HepG2 (cell line): ENCODE measurements around the gene CACNB4. TPM values are rescaled to one million over a fixed set of nuclear protein-coding genes. Genes with fewer than 3 reads are reported as not detected.

Source experiments
- ATAC-seq: fragments of 200-7000 bp; cut with Tn5 transposase; 3 replicates; pipeline ENCODE4 v1.9.1; 2020; ENCODE audit warnings: mild to moderate bottlenecking, moderate library complexity
- BruUV-seq: library from RNA; stranded (reverse); fragments of 400-500 nt; replicated peaks from 2 replicates; lab custom pipeline; 2021; lab: Mats Ljungman, UMichigan
- CTCF ChIA-PET: fragments of 300-600 bp; formaldehyde crosslinking; extraction: SDS; loops from one replicate; lab custom pipeline; 2021; ENCODE audit warnings: low total read pairs, inconsistent platforms, low intra/inter-chr PET ratio; lab: Yijun Ruan, JAX
- POLR2A ChIA-PET: fragments of 350-600 bp; sonication (Branson Sonifier 250); formaldehyde crosslinking; loops from one replicate; lab custom pipeline; 2020; ENCODE audit warnings: antibody characterized with exemption, inconsistent platforms; lab: Yijun Ruan, JAX
- DNase-seq: peaks from one replicate; pipeline ENCODE4 v3.0.0-alpha.2; 2015; ENCODE audit warnings: low spot score
- FAIRE-seq: peaks from 3 replicates; lab custom pipeline; 2011; peaks lifted over from hg19 to GRCh38; lab: Jason Lieb, UNC
- H2AFZ ChIP-seq: one replicate; pipeline ENCODE4 v1.6.1; 2011; ENCODE audit warnings: low read length, inconsistent platforms
- H3K27ac ChIP-seq: fragments of 300-600 bp; 3 replicates; pipeline ENCODE4 v1.8.0; 2011; ENCODE audit warnings: mixed run types, mild to moderate bottlenecking, mixed read lengths, low read length, inconsistent platforms; ENCODE audit not compliant: insufficient read depth; ENCODE audit errors: extremely low read length
- H3K27me3 ChIP-seq, 2 experiments: fragments of 200-600 bp in 1 of 2; 2 replicates in 1 of 2; 3 replicates in 1 of 2; pipeline versions ENCODE4 v1.6.0 to v1.8.0; 2011; ENCODE audit warnings: low read length in 2 of 2, mild to moderate bottlenecking in 2 of 2, moderate library complexity in 2 of 2, inconsistent platforms in 1 of 2; ENCODE audit not compliant: insufficient read depth in 2 of 2, control insufficient read depth in 1 of 2
- H3K36me3 ChIP-seq, 2 experiments: fragments of 200-600 bp in 1 of 2; replicated peaks in 1 of 2; 2 replicates in 1 of 2; 3 replicates in 1 of 2; pipeline versions ENCODE4 v1.5.1 to v1.8.0; 2011; ENCODE audit warnings: low read length in 2 of 2, inconsistent platforms in 1 of 2; ENCODE audit not compliant: insufficient read depth in 2 of 2, control insufficient read depth in 1 of 2
- H3K4me1 ChIP-seq: 2 replicates; pipeline ENCODE4 v1.5.1; 2012; ENCODE audit warnings: low read length, inconsistent platforms; ENCODE audit not compliant: insufficient read depth
- H3K4me2 ChIP-seq: 2 replicates; pipeline ENCODE4 v1.6.0; 2011; ENCODE audit warnings: low read depth, low read length, inconsistent platforms
- H3K4me3 ChIP-seq, 3 experiments: fragments of 200-600 bp in 1 of 3; sonication (generic), shearing (Covaris generic) in 1 of 3; replicated peaks in 1 of 3; 2 replicates each; pipeline ENCODE4 v1.5.1; 2011 to 2016; ENCODE audit warnings: low read length in 3 of 3, inconsistent platforms in 2 of 3, low read depth in 2 of 3, mild to moderate bottlenecking in 2 of 3, control low read depth in 1 of 3, mixed read lengths in 1 of 3; ENCODE audit not compliant: insufficient read depth in 1 of 3
- H3K79me2 ChIP-seq: one replicate; pipeline ENCODE4 v1.6.1; 2011; ENCODE audit warnings: low read length, inconsistent platforms; ENCODE audit not compliant: insufficient read depth
- H3K9ac ChIP-seq: 2 replicates; pipeline ENCODE4 v1.6.0; 2011; ENCODE audit warnings: mild to moderate bottlenecking, low read depth, low read length, inconsistent platforms; ENCODE audit not compliant: insufficient read depth
- H3K9me3 ChIP-seq: 2 replicates; pipeline ENCODE4 v1.5.1; 2012; ENCODE audit warnings: mild to moderate bottlenecking, low read length
- H4K20me1 ChIP-seq: 2 replicates; pipeline ENCODE4 v1.6.0; 2011; ENCODE audit warnings: inconsistent platforms, mild to moderate bottlenecking, low read length, moderate library complexity; ENCODE audit not compliant: insufficient read depth
- JUN ChIP-seq: sonication (generic); formaldehyde crosslinking; IDR thresholded peaks from 2 replicates; pipeline ENCODE4 v1.4.0; 2020; ENCODE audit warnings: mild to moderate bottlenecking, missing genetic modification reagents
- SYNCRIP ChIP-seq: fragments of 200-400 bp; formaldehyde crosslinking; IDR thresholded peaks from 2 replicates; pipeline ENCODE4 v1.6.1; 2018; ENCODE audit warnings: mild to moderate bottlenecking, low read depth, low read length; ENCODE audit not compliant: insufficient read depth
- ZNF264 ChIP-seq: sonication (generic); formaldehyde crosslinking; IDR thresholded peaks from 2 replicates; pipeline ENCODE4 v1.4.0; 2020; ENCODE audit warnings: missing genetic modification reagents
- WGBS: methylation state at CpG from one replicate; pipeline ENCODE4 v1.1.6; 2017; ENCODE audit warnings: low lambda C conversion rate; 5-methylcytosine and 5-hydroxymethylcytosine counted together
- in situ Hi-C: cut with HindIII; loops from 2 replicates; pipeline ENCODE4 v1.10.0; 2017; ENCODE audit warnings: low pct_unique_long_range_greater_than_20kb; ENCODE audit not compliant: extremely low pct_ligation_motif_present
- intact Hi-C: fragments of 100-400 bp; cut with micrococcal nuclease; formaldehyde crosslinking; loops from one replicate; pipeline ENCODE4 v1.10.0; 2022; ENCODE audit not compliant: unreplicated experiment
- polyA plus RNA-seq, 8 experiments: library from polyadenylated mRNA; depleted of rRNA in 3 of 8; stranded (reverse) in 7 of 8; unstranded in 1 of 8; fragments of >200 nt; fragmentation: Illumina TruSeq in 4 of 8; extraction: Trizol in 4 of 8; gene quantifications; 2 replicates each; pipeline versions ENCODE4 v1.2.1 to v1.2.3, GENCODE V29; 2011 to 2016; ENCODE audit warnings: low read depth in 4 of 8, missing spikeins in 1 of 8, mixed read lengths in 1 of 8; ENCODE audit not compliant: insufficient read depth in 1 of 8
- total RNA-seq, 5 experiments: library from RNA; depleted of rRNA; stranded (reverse); fragments of >200 nt; fragmentation: Illumina TruSeq; extraction: Trizol; gene quantifications; 2 replicates each; pipeline ENCODE4 v1.2.3, GENCODE V29; 2016; ENCODE audit warnings: low read depth in 1 of 5
- TF ChIP-seq, protein P1 (sequence below): sonication (generic); formaldehyde crosslinking; IDR thresholded peaks from 2 replicates; pipeline ENCODE4 v1.8.0; 2022; ENCODE audit warnings: mild to moderate bottlenecking, missing genetic modification reagents
- TF ChIP-seq, protein P2 (sequence below): sonication (generic); formaldehyde crosslinking; IDR thresholded peaks from 2 replicates; pipeline ENCODE4 v1.9.0; 2022; ENCODE audit warnings: low read depth, missing genetic modification reagents

The CACNB4 gene
- total and polyA plus RNA-seq, 2 of the 13 experiments (the other 11 are each of a cell fraction or from before 2014, with no cell fraction given) = 5.1 to 14.3 TPM

DNA sequence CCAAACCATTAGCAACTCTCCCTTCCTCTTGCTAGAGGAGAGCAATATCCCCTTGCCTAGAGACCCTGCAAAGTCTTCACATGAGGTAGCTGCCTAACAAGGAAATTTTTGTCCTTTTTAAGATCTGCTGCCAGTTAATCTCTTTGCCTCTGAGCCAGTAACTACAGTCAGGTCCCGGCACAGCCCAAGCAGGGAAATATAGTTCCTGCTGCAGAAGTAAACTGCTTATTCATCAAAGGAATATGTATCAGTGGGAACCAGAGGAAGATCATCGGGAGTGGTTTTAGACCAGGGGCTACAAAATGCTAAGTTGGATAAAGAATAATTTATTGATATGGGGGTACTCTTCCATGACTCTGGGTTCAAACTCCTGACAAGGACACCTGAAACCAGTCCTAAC is 30.6 kb downstream of the CACNB4 start:
- intact Hi-C loops = no loop called here
- WGBS = 18% methylated on average over 2 of the region's 2 CpGs
- H3K4me3 ChIP-seq = no peak overlapping the region
- no peak overlapping the region for H3K27ac ChIP-seq
- H4K20me1 ChIP-seq = no peaks in the 10 kb centered on the region
- H3K9ac ChIP-seq = no peak overlapping the region
- ChIA-PET CTCF (no interaction called here), POLR2A (no interaction called here)
- H3K4me1 ChIP-seq = no peaks in the 10 kb centered on the region
- H3K27me3 ChIP-seq = peaks cover 2 to 12% of the 10 kb centered on the region in 2 experiments; a peak in 3 of 5 replicates
- ATAC-seq = no peak
- BruUV-seq = no TSS peak
- H3K79me2 ChIP-seq = no peaks in the 10 kb centered on the region
- no peaks in the 10 kb centered on the region for H3K36me3 ChIP-seq
- H3K9me3 ChIP-seq = no peaks in the 10 kb centered on the region
- DNase-seq = no peak
- H2AFZ ChIP-seq = no peak overlapping the region
- in situ Hi-C loops = no loop called here
- no peak for FAIRE-seq
- H3K4me2 ChIP-seq = no peak overlapping the region
- TF ChIP-seq ZNF264 (CRISPR knock-in tag) (no peak), SYNCRIP (no peak), JUN (CRISPR knock-in tag) (no peak)
- TF ChIP-seq, protein P1, sequence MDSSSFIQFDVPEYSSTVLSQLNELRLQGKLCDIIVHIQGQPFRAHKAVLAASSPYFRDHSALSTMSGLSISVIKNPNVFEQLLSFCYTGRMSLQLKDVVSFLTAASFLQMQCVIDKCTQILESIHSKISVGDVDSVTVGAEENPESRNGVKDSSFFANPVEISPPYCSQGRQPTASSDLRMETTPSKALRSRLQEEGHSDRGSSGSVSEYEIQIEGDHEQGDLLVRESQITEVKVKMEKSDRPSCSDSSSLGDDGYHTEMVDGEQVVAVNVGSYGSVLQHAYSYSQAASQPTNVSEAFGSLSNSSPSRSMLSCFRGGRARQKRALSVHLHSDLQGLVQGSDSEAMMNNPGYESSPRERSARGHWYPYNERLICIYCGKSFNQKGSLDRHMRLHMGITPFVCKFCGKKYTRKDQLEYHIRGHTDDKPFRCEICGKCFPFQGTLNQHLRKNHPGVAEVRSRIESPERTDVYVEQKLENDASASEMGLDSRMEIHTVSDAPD (CRISPR knock-in tag) = no peak
- TF ChIP-seq, protein P2, sequence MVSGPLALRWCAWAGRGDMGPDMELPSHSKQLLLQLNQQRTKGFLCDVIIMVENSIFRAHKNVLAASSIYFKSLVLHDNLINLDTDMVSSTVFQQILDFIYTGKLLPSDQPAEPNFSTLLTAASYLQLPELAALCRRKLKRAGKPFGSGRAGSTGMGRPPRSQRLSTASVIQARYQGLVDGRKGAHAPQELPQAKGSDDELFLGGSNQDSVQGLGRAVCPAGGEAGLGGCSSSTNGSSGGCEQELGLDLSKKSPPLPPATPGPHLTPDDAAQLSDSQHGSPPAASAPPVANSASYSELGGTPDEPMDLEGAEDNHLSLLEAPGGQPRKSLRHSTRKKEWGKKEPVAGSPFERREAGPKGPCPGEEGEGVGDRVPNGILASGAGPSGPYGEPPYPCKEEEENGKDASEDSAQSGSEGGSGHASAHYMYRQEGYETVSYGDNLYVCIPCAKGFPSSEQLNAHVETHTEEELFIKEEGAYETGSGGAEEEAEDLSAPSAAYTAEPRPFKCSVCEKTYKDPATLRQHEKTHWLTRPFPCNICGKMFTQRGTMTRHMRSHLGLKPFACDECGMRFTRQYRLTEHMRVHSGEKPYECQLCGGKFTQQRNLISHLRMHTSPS (CRISPR knock-in tag) = no peak
